IMR-90 (cell line): ENCODE measurements around the gene RNF215. TPM values are rescaled to one million over a fixed set of nuclear protein-coding genes. Genes with fewer than 3 reads are reported as not detected.

ENCODE experiments used
- ATAC-seq: fragments of 200-7000 bp; cut with Tn5 transposase; 2 replicates; pipeline ENCODE4 v1.9.1; 2020; ENCODE audit warnings: low read depth, mild to moderate bottlenecking, moderate library complexity
- BruUV-seq: library from RNA; stranded (reverse); fragments of 400-500 nt; replicated peaks from 2 replicates; lab custom pipeline; 2021; lab: Mats Ljungman, UMichigan
- CTCF ChIA-PET: fragments of 300-600 bp; formaldehyde crosslinking; extraction: SDS; loops from one replicate; lab custom pipeline; 2021; ENCODE audit warnings: antibody characterized with exemption; lab: Yijun Ruan, JAX
- POLR2A ChIA-PET: fragments of 300-600 bp; sonication (Branson Sonifier 250); formaldehyde crosslinking; loops from one replicate; lab custom pipeline; 2022; ENCODE audit warnings: antibody characterized with exemption; ENCODE audit not compliant: unreplicated experiment; lab: Charles Lee
- DNase-seq: peaks from one replicate; pipeline ENCODE4 v3.0.0; 2013
- H2AFZ ChIP-seq: replicated peaks from 2 replicates; pipeline ENCODE3; 2013; ENCODE audit warnings: low read length, mild to moderate bottlenecking; ENCODE audit not compliant: poor library complexity
- H2AK5ac ChIP-seq: 2 replicates; pipeline ENCODE4 v1.6.1; 2013; ENCODE audit warnings: low read depth, low read length, inconsistent platforms
- H2AK9ac ChIP-seq: replicated peaks from 2 replicates; pipeline ENCODE3; 2013; ENCODE audit warnings: mild to moderate bottlenecking, low read depth, low read length, moderate library complexity; ENCODE audit not compliant: poor library complexity
- H2BK120ac ChIP-seq: 2 replicates; pipeline ENCODE4 v1.6.1; 2013; ENCODE audit warnings: low read depth, low read length, inconsistent platforms
- H2BK15ac ChIP-seq: 3 replicates; pipeline ENCODE4 v1.6.1; 2013; ENCODE audit warnings: low read depth, low read length, inconsistent platforms
- H2BK20ac ChIP-seq: 2 replicates; pipeline ENCODE4 v1.6.1; 2013; ENCODE audit warnings: low read depth, mild to moderate bottlenecking, inconsistent platforms, low read length, moderate library complexity
- H2BK5ac ChIP-seq: 2 replicates; pipeline ENCODE4 v1.6.1; 2013; ENCODE audit warnings: mild to moderate bottlenecking, low read depth, low read length, inconsistent platforms; ENCODE audit not compliant: poor library complexity, severe bottlenecking
- H3K14ac ChIP-seq: replicated peaks from 2 replicates; pipeline ENCODE4 v1.6.1; 2013; ENCODE audit warnings: low read depth, low read length, inconsistent platforms
- H3K18ac ChIP-seq: 2 replicates; pipeline ENCODE4 v1.6.1; 2013; ENCODE audit warnings: low read depth, low read length, control low read depth
- H3K23ac ChIP-seq: 2 replicates; pipeline ENCODE4 v1.6.1; 2013; ENCODE audit warnings: low read depth, low read length, inconsistent platforms
- H3K27ac ChIP-seq: 2 replicates; pipeline ENCODE4 v1.5.1; 2013; ENCODE audit warnings: mild to moderate bottlenecking, control low read depth, low read length; ENCODE audit not compliant: insufficient read depth
- H3K27me3 ChIP-seq: 2 replicates; pipeline ENCODE4 v1.6.1; 2013; ENCODE audit warnings: low read length; ENCODE audit not compliant: control insufficient read depth, insufficient read depth
- H3K36me3 ChIP-seq: 2 replicates; pipeline ENCODE4 v1.6.1; 2013; ENCODE audit warnings: low read length, mixed read lengths; ENCODE audit not compliant: control insufficient read depth, insufficient read depth
- H3K4ac ChIP-seq: 2 replicates; pipeline ENCODE4 v1.6.1; 2013; ENCODE audit warnings: low read depth, low read length, inconsistent platforms
- H3K4me1 ChIP-seq: 2 replicates; pipeline ENCODE4 v1.6.1; 2013; ENCODE audit warnings: low read length, mixed read lengths; ENCODE audit not compliant: control insufficient read depth, insufficient read depth
- H3K4me2 ChIP-seq: 2 replicates; pipeline ENCODE4 v1.6.1; 2013; ENCODE audit warnings: low read depth, mild to moderate bottlenecking, control low read depth, low read length, moderate library complexity
- H3K4me3 ChIP-seq: 2 replicates; pipeline ENCODE4 v1.5.1; 2013; ENCODE audit warnings: low read depth, mild to moderate bottlenecking, control low read depth, low read length, moderate library complexity; ENCODE audit not compliant: insufficient read depth
- H3K56ac ChIP-seq: 2 replicates; pipeline ENCODE4 v1.6.1; 2013; ENCODE audit warnings: low read length, inconsistent platforms; ENCODE audit not compliant: insufficient read depth; ENCODE audit errors: extremely low read depth
- H3K79me1 ChIP-seq, 2 experiments: 2 replicates each; pipeline ENCODE4 v1.6.1; 2013; ENCODE audit warnings: low read length in 2 of 2, inconsistent platforms in 1 of 2, low read depth in 1 of 2
- H3K9ac ChIP-seq: 2 replicates; pipeline ENCODE4 v1.6.1; 2013; ENCODE audit warnings: low read depth, low read length, control low read depth
- H3K9me1 ChIP-seq: 2 replicates; pipeline ENCODE4 v1.6.1; 2013; ENCODE audit warnings: low read length, inconsistent platforms; ENCODE audit not compliant: insufficient read depth
- H3K9me3 ChIP-seq: 2 replicates; pipeline ENCODE4 v1.6.1; 2013; ENCODE audit warnings: low read length; ENCODE audit not compliant: control insufficient read depth, insufficient read depth
- H4K20me1 ChIP-seq: 2 replicates; pipeline ENCODE4 v1.6.1; 2013; ENCODE audit warnings: low read length, inconsistent platforms; ENCODE audit not compliant: insufficient read depth
- H4K5ac ChIP-seq: 2 replicates; pipeline ENCODE4 v1.6.1; 2013; ENCODE audit warnings: mild to moderate bottlenecking, low read depth, low read length, control low read depth
- H4K8ac ChIP-seq, 2 experiments: 2 replicates each; pipeline ENCODE4 v1.6.1; 2013; ENCODE audit warnings: low read depth in 2 of 2, low read length in 2 of 2, control low read depth in 1 of 2, inconsistent platforms in 1 of 2
- H4K91ac ChIP-seq: 2 replicates; pipeline ENCODE4 v1.6.1; 2013; ENCODE audit warnings: low read depth, low read length, inconsistent platforms; ENCODE audit not compliant: insufficient read depth
- BHLHE40 ChIP-seq: fragments of 150-350 bp; IDR thresholded peaks from 2 replicates; pipeline ENCODE4 v1.6.1; 2016; ENCODE audit warnings: mild to moderate bottlenecking, low read depth, low read length
- CHD1 ChIP-seq: IDR thresholded peaks from 2 replicates; pipeline ENCODE4 v1.6.1; 2012; ENCODE audit warnings: low read depth, low read length, improper control_type of control experiment
- FOS ChIP-seq: fragments of 150-350 bp; IDR thresholded peaks from 2 replicates; pipeline ENCODE4 v1.6.1; 2016; ENCODE audit warnings: low read depth, low read length
- MAFK ChIP-seq: IDR thresholded peaks from 2 replicates; pipeline ENCODE4 v1.6.1; 2012; ENCODE audit warnings: low read depth, low read length, improper control_type of control experiment
- MAZ ChIP-seq: IDR thresholded peaks from 2 replicates; pipeline ENCODE4 v1.6.1; 2012; ENCODE audit warnings: low read depth, mild to moderate bottlenecking, low read length, improper control_type of control experiment, moderate library complexity, borderline replicate concordance
- MXI1 ChIP-seq: IDR thresholded peaks from 2 replicates; pipeline ENCODE4 v1.6.1; 2012; ENCODE audit warnings: low read depth, mild to moderate bottlenecking, low read length, moderate library complexity, borderline replicate concordance
- NFE2L2 ChIP-seq: fragments of 150-350 bp; IDR thresholded peaks from 2 replicates; pipeline ENCODE4 v1.6.1; 2016; ENCODE audit warnings: low read depth, mild to moderate bottlenecking, low read length
- RAD21 ChIP-seq: IDR thresholded peaks from 2 replicates; pipeline ENCODE4 v1.6.1; 2012; ENCODE audit warnings: low read length, improper control_type of control experiment
- WGBS, 2 experiments: methylation state at CpG; one replicate each; pipeline versions ENCODE4 v1.1.5 to v1.1.7; 2013; ENCODE audit warnings: missing lambda C conversion rate in 2 of 2; ENCODE audit not compliant: insufficient read length in 1 of 2; ENCODE audit errors: extremely low coverage in 2 of 2; 5-methylcytosine and 5-hydroxymethylcytosine counted together
- dilution Hi-C: fragments of 300-500 bp; cut with HindIII; formaldehyde crosslinking; loops from one replicate; pipeline ENCODE4 v1.14.3; 2018; ENCODE audit warnings: low sequenced_read_pairs; ENCODE audit not compliant: unreplicated experiment
- in situ Hi-C: fragments of 300-500 bp; cut with MboI; formaldehyde crosslinking; loops from 3 replicates; pipeline ENCODE4 v1.14.3; 2019; ENCODE audit warnings: low sequenced_read_pairs, inconsistent platforms, mixed read lengths
- intact Hi-C: fragments of 100-400 bp; cut with micrococcal nuclease; formaldehyde crosslinking; loops from 2 replicates; pipeline ENCODE4 v1.10.0; 2022
- polyA plus RNA-seq, 3 experiments: library from polyadenylated mRNA; depleted of rRNA; stranded (reverse); fragments of >200 nt; gene quantifications; 2 replicates each; pipeline ENCODE4 v1.2.3, GENCODE V29; 2012; ENCODE audit warnings: low replicate concordance in 1 of 3
- total RNA-seq: library from RNA; depleted of rRNA; stranded (reverse); fragments of >200 nt; gene quantifications from 2 replicates; pipeline ENCODE4 v1.2.3, GENCODE V29; 2012

RNF215 gene
- total and polyA plus RNA-seq, 2 of the 4 experiments (the other 2 are of a cell fraction): 15.8 to 21.9 TPM

DNA sequence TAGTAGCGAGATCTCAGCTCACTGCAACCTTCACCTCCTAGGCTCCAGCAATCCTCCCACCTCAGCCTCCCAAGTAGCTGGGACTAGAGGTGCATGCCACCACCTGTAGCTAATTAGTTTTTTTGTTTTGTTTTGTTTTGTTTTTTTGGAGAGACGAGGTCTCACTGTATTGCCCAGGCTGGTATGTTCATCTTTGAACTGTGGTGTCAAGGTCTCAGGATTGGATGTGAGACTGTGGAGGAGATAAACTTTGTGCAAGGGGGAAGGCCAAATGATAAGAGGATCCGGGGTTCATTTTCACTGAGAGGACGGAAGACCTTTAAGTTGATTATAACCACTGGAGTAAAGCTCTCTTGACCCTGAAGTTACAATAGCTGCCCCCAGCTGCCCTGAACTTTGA lies 18.5 kb upstream of the RNF215 start:
- TF ChIP-seq MXI1 (no peak), CHD1 (no peak), BHLHE40 (no peak), MAZ (no peak), FOS (no peak), RAD21 (no peak), MAFK (no peak), NFE2L2 (no peak)
- Histone ChIP-seq H3K9ac (no peak overlapping the region), H3K79me1 (peaks cover 23 to 37% of the 10 kb centered on the region in 2 experiments), H2AK9ac (no peak overlapping the region), H3K18ac (no peak overlapping the region), H3K27me3 (no peaks in the 10 kb centered on the region), H2BK5ac (no peak overlapping the region), H2BK15ac (no peak overlapping the region), H3K23ac (no peak overlapping the region), H3K9me3 (no peaks in the 10 kb centered on the region), H2BK120ac (no peak overlapping the region), H3K27ac (no peak overlapping the region), H3K36me3 (peaks cover 31% of the 10 kb centered on the region), H3K4me2 (no peak overlapping the region), H3K14ac (no peak overlapping the region), H3K4ac (no peak overlapping the region), H3K56ac (no peak overlapping the region), H4K20me1 (peaks cover 5% of the 10 kb centered on the region; the same call in 1 of the 2 replicates), H2AK5ac (no peak overlapping the region), H3K4me1 (peaks cover 5% of the 10 kb centered on the region), H2BK20ac (no peak overlapping the region), H2AFZ (no peak overlapping the region), H4K5ac (no peak overlapping the region), H3K4me3 (no peak overlapping the region), H4K8ac (no peak overlapping the region), H3K9me1 (0 out of 2 replicates have a peak, but pooled peaks cover 5% of the 10 kb centered on the region), H4K91ac (no peak overlapping the region)
- no peak for DNase-seq
- ChIA-PET CTCF (no interaction called here), POLR2A (interaction anchor here (1.5 kb wide), 1 partner anchor 17 kb away, joined by 4 read pairs; no protein-coding TSS in a partner anchor)
- WGBS, 2 experiments: 86% methylated on average over 1 of the region's 4 CpGs; no CpG with 5 or more reads in 1 of the 2 experiments
- in situ Hi-C loops: no loop called here
- intact Hi-C loops: no loop called here
- BruUV-seq: no TSS peak
- ATAC-seq: no peak
- dilution Hi-C loops: no loop called here
